GM12878 (cell line): ENCODE results near the gene RHOB. TPM values are rescaled to one million over a fixed set of nuclear protein-coding genes. Genes with fewer than 3 reads are reported as not detected.

ENCODE experiments used
- ATAC-seq: fragments of 200-7000 bp; cut with Tn5 transposase; 3 replicates; pipeline ENCODE4 v1.9.1; 2020; ENCODE audit warnings: mild to moderate bottlenecking, moderate library complexity
- BruUV-seq: library from RNA; stranded (reverse); fragments of 400-500 nt; replicated peaks from 2 replicates; lab custom pipeline; 2021; lab: Mats Ljungman, UMichigan
- CTCF ChIA-PET: fragments of 300-600 bp; sonication (Branson Sonifier 250); formaldehyde crosslinking; extraction: SDS; loops from one replicate; lab custom pipeline; 2021; ENCODE audit warnings: inconsistent platforms; lab: Yijun Ruan, JAX
- POLR2A ChIA-PET: fragments of 350-600 bp; formaldehyde crosslinking; extraction: SDS; loops from one replicate; lab custom pipeline; 2021; ENCODE audit warnings: inconsistent platforms; lab: Charles Lee
- RAD21 ChIA-PET: fragments of 300-600 bp; sonication (Branson Sonifier 250); formaldehyde crosslinking; loops from one replicate; lab custom pipeline; 2023; ENCODE audit warnings: antibody characterized with exemption; ENCODE audit not compliant: unreplicated experiment; lab: Charles Lee
- SMC1A ChIA-PET: fragments of 300-600 bp; sonication (Branson Sonifier 250); formaldehyde crosslinking; loops from one replicate; lab custom pipeline; 2023; ENCODE audit not compliant: unreplicated experiment, uncharacterized antibody; lab: Charles Lee
- DNase-seq: peaks from one replicate; pipeline ENCODE4 v3.0.0-alpha.2; 2011; ENCODE audit warnings: low read depth, low spot score
- FAIRE-seq: peaks from 3 replicates; lab custom pipeline; 2011; peaks lifted over from hg19 to GRCh38; lab: Jason Lieb, UNC
- H2AFZ ChIP-seq: 2 replicates; pipeline ENCODE4 v1.6.0; 2011; ENCODE audit warnings: low read depth, low read length, control low read depth; ENCODE audit not compliant: control insufficient read depth
- H3K27ac ChIP-seq: 2 replicates; pipeline ENCODE4 v1.5.1; 2011; ENCODE audit warnings: control low read depth; ENCODE audit not compliant: control insufficient read depth, insufficient read depth
- H3K27me3 ChIP-seq, 2 experiments: replicated peaks in 1 of 2; 2 replicates each; pipeline versions ENCODE4 v1.6.0 to v1.6.1; 2011; ENCODE audit warnings: low read length in 1 of 2; ENCODE audit not compliant: control insufficient read depth in 2 of 2, insufficient read depth in 2 of 2
- H3K36me3 ChIP-seq, 2 experiments: 2 replicates each; pipeline ENCODE4 v1.5.1; 2011; ENCODE audit warnings: low read length in 1 of 2; ENCODE audit not compliant: control insufficient read depth in 2 of 2, insufficient read depth in 2 of 2
- H3K4me1 ChIP-seq: 2 replicates; pipeline ENCODE4 v1.6.1; 2011; ENCODE audit warnings: mild to moderate bottlenecking, low read length, moderate library complexity, mixed read lengths; ENCODE audit not compliant: control insufficient read depth, insufficient read depth
- H3K4me2 ChIP-seq: 2 replicates; pipeline ENCODE4 v1.6.0; 2011; ENCODE audit warnings: control low read depth; ENCODE audit not compliant: control insufficient read depth, insufficient read depth
- H3K4me3 ChIP-seq: fragments of 200-600 bp; sonication (generic); 2 replicates; pipeline ENCODE4 v1.5.1; 2016
- H3K79me2 ChIP-seq: 2 replicates; pipeline ENCODE4 v1.6.0; 2011; ENCODE audit warnings: low read length; ENCODE audit not compliant: control insufficient read depth, insufficient read depth
- H3K9ac ChIP-seq: 2 replicates; pipeline ENCODE4 v1.8.0; 2011; ENCODE audit warnings: low read length, control low read depth, mixed read lengths; ENCODE audit not compliant: control insufficient read depth, insufficient read depth
- H3K9me3 ChIP-seq: replicated peaks from 3 replicates; pipeline ENCODE4 v1.5.1; 2011; ENCODE audit warnings: mild to moderate bottlenecking, low read length; ENCODE audit not compliant: control insufficient read depth, insufficient read depth
- H4K20me1 ChIP-seq: 2 replicates; pipeline ENCODE4 v1.6.0; 2011; ENCODE audit not compliant: control insufficient read depth, insufficient read depth
- BMI1 ChIP-seq: fragments of 450-650 bp; IDR thresholded peaks from 2 replicates; pipeline ENCODE4 v1.6.1; 2016; ENCODE audit warnings: mild to moderate bottlenecking, moderate library complexity, borderline replicate concordance
- CEBPZ ChIP-seq: fragments of 150-350 bp; IDR thresholded peaks from 2 replicates; pipeline ENCODE4 v1.6.1; 2016; ENCODE audit warnings: low read depth, low read length
- EP300 ChIP-seq, 2 experiments: fragments of 150-350 bp in 1 of 2; IDR thresholded peaks; 2 replicates each; pipeline ENCODE4 v1.6.1; 2011 to 2012; ENCODE audit warnings: low read depth in 2 of 2, low read length in 2 of 2, borderline replicate concordance in 1 of 2, improper control_type of control experiment in 1 of 2, inconsistent platforms in 1 of 2; ENCODE audit not compliant: control insufficient read depth in 1 of 2
- NKRF ChIP-seq: fragments of 450-650 bp; conservative IDR thresholded peaks from 2 replicates; pipeline ENCODE4 v1.6.1; 2017; ENCODE audit warnings: mild to moderate bottlenecking, moderate library complexity
- POLR2A ChIP-seq: IDR thresholded peaks from 2 replicates; pipeline ENCODE4 v1.6.1; 2011; ENCODE audit warnings: low read depth, mild to moderate bottlenecking, low read length
- SREBF2 ChIP-seq: IDR thresholded peaks from 2 replicates; pipeline ENCODE4 v1.6.1; 2012; ENCODE audit warnings: mild to moderate bottlenecking, low read length
- TCF7 ChIP-seq: IDR thresholded peaks from 2 replicates; pipeline ENCODE4 v1.6.1; 2014; ENCODE audit warnings: antibody characterized with exemption, borderline replicate concordance
- WRNIP1 ChIP-seq: IDR thresholded peaks from 2 replicates; pipeline ENCODE4 v1.6.1; 2011; ENCODE audit warnings: low read depth, low read length, improper control_type of control experiment, borderline replicate concordance
- ZNF24 ChIP-seq: fragments of 450-650 bp; IDR thresholded peaks from 2 replicates; pipeline ENCODE4 v1.6.1; 2017; ENCODE audit warnings: antibody characterized with exemption, mild to moderate bottlenecking
- WGBS: methylation state at CpG from one replicate; pipeline ENCODE4 v1.1.6; 2016; ENCODE audit warnings: low lambda C conversion rate; ENCODE audit not compliant: insufficient replicate concordance, insufficient coverage; ENCODE audit errors: missing lambda C conversion rate; 5-methylcytosine and 5-hydroxymethylcytosine counted together
- in situ Hi-C: fragments of 300-500 bp; cut with MboI; formaldehyde crosslinking; loops from 9 replicates; pipeline ENCODE4 v1.14.3; 2018; ENCODE audit warnings: mixed read lengths
- intact Hi-C: fragments of 100-400 bp; cut with micrococcal nuclease; formaldehyde crosslinking; loops from one replicate; pipeline ENCODE4 v1.14.2; 2022; ENCODE audit not compliant: unreplicated experiment
- polyA plus RNA-seq, 11 experiments: library from polyadenylated mRNA; depleted of rRNA in 4 of 11; unstranded in 6 of 11; stranded (reverse) in 5 of 11; fragments of >200 nt; fragmentation: Nextera tagmentation in 4 of 11; fragmentation: Illumina TruSeq in 1 of 11; extraction: Ambion mirVana in 4 of 11; extraction: Trizol in 1 of 11; gene quantifications; 1 replicate in 1 of 11; 2 replicates in 10 of 11; pipeline versions ENCODE4 v1.2.1 to v1.2.3, GENCODE V29; 2011 to 2016; ENCODE audit warnings: inconsistent platforms in 2 of 11, missing spikeins in 2 of 11, low read depth in 1 of 11
- total RNA-seq, 4 experiments: library from RNA; depleted of rRNA in 3 of 4; stranded (reverse); fragments of >200 nt in 3 of 4; fragmentation: Illumina TruSeq in 1 of 4; extraction: Trizol in 1 of 4; gene quantifications; 2 replicates each; pipeline versions ENCODE4 v1.2.1 to v1.2.3, GENCODE V29; 2013 to 2021

The RHOB gene
- total and polyA plus RNA-seq, 10 of the 15 experiments (the other 5 are each of a cell fraction or from before 2014, with no cell fraction given): 0.03 to 4.5 (median 1.2) TPM

- Histone ChIP-seq H3K27ac (no peak overlapping the region), H3K9me3 (no peaks in the 10 kb centered on the region), H3K27me3 (no peaks in the 10 kb centered on the region), H2AFZ (no peak overlapping the region), H3K36me3 (no peaks in the 10 kb centered on the region), H3K4me1 (peaks cover 27% of the 10 kb centered on the region), H3K9ac (no peak overlapping the region), H3K79me2 (no peaks in the 10 kb centered on the region), H3K4me2 (no peak overlapping the region), H4K20me1 (no peaks in the 10 kb centered on the region), H3K4me3 (no peak overlapping the region)
- in situ Hi-C loops (no loop called here), intact Hi-C loops (no loop called here)
- DNase-seq (no peak), ATAC-seq (no peak), FAIRE-seq (no peak)
- 97% methylated on average over 2 of the region's 2 CpGs for WGBS
- SMC1A ChIA-PET: interaction anchor here (0.6 to 4.6 kb wide), 12 partner anchors 12 to 1412 kb away, joined by 3 to 46 read pairs (median 3); partner anchors contain the start of gene RHOB
- TF ChIP-seq CEBPZ (no peak), ZNF24 (no peak), NKRF (no peak), EP300 (IDR thresholded peaks at IDR 0.05; ENCODE audit: borderline replicate concordance in 1 of 2, control insufficient read depth in 1 of 2, low read depth in 2 of 2, low read length in 2 of 2) (no peak), POLR2A (no peak), BMI1 (no peak), SREBF2 (no peak), WRNIP1 (no peak), TCF7 (no peak)
- no TSS peak for BruUV-seq
- CTCF ChIA-PET: interaction anchor here (0.6 to 10.6 kb wide), 20 partner anchors 11 to 1185 kb away, joined by 3 to 148 read pairs (median 4); partner anchors contain the start of gene RHOB
- POLR2A ChIA-PET: interaction anchor here (1.6 to 1.7 kb wide), 3 partner anchors 10 to 23 kb away, joined by 4 read pairs; partner anchors contain the start of gene RHOB
- RAD21 ChIA-PET: interaction anchor here (1.2 to 6.1 kb wide), 9 partner anchors 10 to 237 kb away, joined by 3 to 44 read pairs (median 5); partner anchors contain the start of genes RHOB and SDC1
Measured at GRCh38 chr2:20423847-20424246, 23.0 kb upstream of the RHOB start.
